ENCODE measurements around the gene FAM120AOS.

Gene FAM120AOS

GRCh38 chr9:93453047-93453914 is at the start of gene FAM120AOS:
FAM120AOS (minus strand) TSS chr9:93453581; CDS start chr9:93452709, 872 bp downstream.
- peak within 1 kb of the TSS; percentile 89 for H3K4me3 ChIP-seq (replicated peaks; ENCODE audit: low read depth, low read length)
- peak; percentile 78 for DNase-seq (ENCODE audit: extremely low read depth, low read depth)

GRCh38 chr9:93501406-93501805 is 48.0 kb upstream of the FAM120AOS start:
- no peak overlapping the region for H3K4me3 ChIP-seq (replicated peaks; ENCODE audit: low read depth, low read length)
- no peak for DNase-seq (ENCODE audit: extremely low read depth, low read depth)
- TF ChIP-seq CTCF (IDR thresholded peaks at IDR 0.05; ENCODE audit: low read depth, low read length, missing control alignments): no peak

More at GRCh38 chr9:93453047-93453914, at the start of gene FAM120AOS:
- TF ChIP-seq CTCF (IDR thresholded peaks at IDR 0.05; ENCODE audit: low read depth, low read length, missing control alignments): no peak

- H3K4me3 ChIP-seq (replicated peaks; ENCODE audit: low read depth, low read length): no peak overlapping the region
- DNase-seq (ENCODE audit: extremely low read depth, low read depth): no peak
- no peak for TF ChIP-seq CTCF (IDR thresholded peaks at IDR 0.05; ENCODE audit: low read depth, low read length, missing control alignments)
These were observed 47.4 kb upstream of the FAM120AOS start for GRCh38 chr9:93500571-93501298.

- no peak overlapping the region for H3K4me3 ChIP-seq (replicated peaks; ENCODE audit: low read depth, low read length)
- no peak for TF ChIP-seq CTCF (IDR thresholded peaks at IDR 0.05; ENCODE audit: low read depth, low read length, missing control alignments)
- DNase-seq (ENCODE audit: extremely low read depth, low read depth): no peak
These were observed 42.9 kb upstream of the FAM120AOS start for GRCh38 chr9:93496285-93496684.

GRCh38 chr9:93493949-93494348 is 40.6 kb upstream of the FAM120AOS start:
- no peak overlapping the region for H3K4me3 ChIP-seq (replicated peaks; ENCODE audit: low read depth, low read length)
- TF ChIP-seq CTCF (IDR thresholded peaks at IDR 0.05; ENCODE audit: low read depth, low read length, missing control alignments): no peak
- no peak for DNase-seq (ENCODE audit: extremely low read depth, low read depth)

GRCh38 chr9:93492327-93492726 is 38.9 kb upstream of the FAM120AOS start:
- no peak overlapping the region for H3K4me3 ChIP-seq (replicated peaks; ENCODE audit: low read depth, low read length)
- DNase-seq (ENCODE audit: extremely low read depth, low read depth): no peak
- no peak for TF ChIP-seq CTCF (IDR thresholded peaks at IDR 0.05; ENCODE audit: low read depth, low read length, missing control alignments)
